Mammary epithelial cell (primary cell): ENCODE results near the gene IL3RA.

ENCODE experiments used
- EZH2 ChIP-seq: IDR thresholded peaks from 2 replicates; pipeline ENCODE4 v1.6.1; 2012; ENCODE audit warnings: low read length, inconsistent platforms, borderline replicate concordance
- TF ChIP-seq, protein P1 (sequence below), 2 donors: IDR thresholded peaks in 1 of 2; conservative IDR thresholded peaks in 1 of 2; 2 replicates each; pipeline ENCODE4 v1.5.1; 2011 to 2012; ENCODE audit warnings: inconsistent platforms in 2 of 2, low read length in 2 of 2, mild to moderate bottlenecking in 2 of 2, control low read depth in 1 of 2, low read depth in 1 of 2; ENCODE audit not compliant: insufficient read depth in 1 of 2; ENCODE audit errors: extremely low read depth in 1 of 2

DNA sequence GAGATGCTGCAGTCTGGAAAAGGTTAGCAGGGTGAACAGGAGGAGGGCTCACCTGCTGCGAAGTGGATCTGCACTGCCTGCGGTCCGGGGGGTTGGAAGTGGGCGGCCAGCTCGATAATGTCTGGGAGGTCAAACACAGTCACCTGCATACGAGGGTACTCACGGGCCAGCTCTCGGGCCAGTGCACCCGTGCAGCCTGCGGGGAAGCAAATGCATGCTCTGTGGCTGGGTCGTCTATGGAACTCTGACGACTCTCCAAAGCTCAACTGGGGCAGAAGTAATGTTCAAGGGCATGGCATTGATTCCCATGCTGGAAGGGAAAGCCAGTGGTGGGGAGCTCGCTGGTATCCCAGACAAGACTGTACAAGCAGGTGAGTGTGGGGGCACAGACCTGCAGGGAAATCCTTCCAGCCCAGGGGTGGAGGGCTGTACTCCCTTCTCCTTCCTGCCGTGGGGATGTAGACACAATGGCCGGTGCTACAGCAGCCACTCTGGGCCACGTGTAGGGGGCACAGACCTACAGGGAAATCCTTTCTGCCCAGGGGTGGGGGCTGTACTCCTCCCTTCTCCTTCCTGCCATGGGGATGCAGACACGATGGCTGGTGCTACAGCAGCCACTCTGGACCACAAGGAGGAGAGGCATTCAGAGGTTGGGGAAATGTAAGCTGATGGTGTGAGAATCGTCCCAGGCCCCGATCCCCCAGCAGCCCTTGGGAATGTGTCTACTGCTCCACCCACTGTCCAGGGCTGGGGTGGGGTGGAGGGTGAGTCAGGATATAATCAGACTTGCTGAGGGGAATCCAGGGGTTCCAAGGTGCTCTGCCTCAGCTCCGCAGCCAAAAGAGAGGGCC is 81.6 kb downstream of the IL3RA start:
- TF ChIP-seq, protein P1, sequence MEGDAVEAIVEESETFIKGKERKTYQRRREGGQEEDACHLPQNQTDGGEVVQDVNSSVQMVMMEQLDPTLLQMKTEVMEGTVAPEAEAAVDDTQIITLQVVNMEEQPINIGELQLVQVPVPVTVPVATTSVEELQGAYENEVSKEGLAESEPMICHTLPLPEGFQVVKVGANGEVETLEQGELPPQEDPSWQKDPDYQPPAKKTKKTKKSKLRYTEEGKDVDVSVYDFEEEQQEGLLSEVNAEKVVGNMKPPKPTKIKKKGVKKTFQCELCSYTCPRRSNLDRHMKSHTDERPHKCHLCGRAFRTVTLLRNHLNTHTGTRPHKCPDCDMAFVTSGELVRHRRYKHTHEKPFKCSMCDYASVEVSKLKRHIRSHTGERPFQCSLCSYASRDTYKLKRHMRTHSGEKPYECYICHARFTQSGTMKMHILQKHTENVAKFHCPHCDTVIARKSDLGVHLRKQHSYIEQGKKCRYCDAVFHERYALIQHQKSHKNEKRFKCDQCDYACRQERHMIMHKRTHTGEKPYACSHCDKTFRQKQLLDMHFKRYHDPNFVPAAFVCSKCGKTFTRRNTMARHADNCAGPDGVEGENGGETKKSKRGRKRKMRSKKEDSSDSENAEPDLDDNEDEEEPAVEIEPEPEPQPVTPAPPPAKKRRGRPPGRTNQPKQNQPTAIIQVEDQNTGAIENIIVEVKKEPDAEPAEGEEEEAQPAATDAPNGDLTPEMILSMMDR (conservative IDR thresholded peaks at IDR 0.05 in 1 of 2, IDR thresholded peaks at IDR 0.05 in 1 of 2; ENCODE audit: extremely low read depth in 1 of 2, insufficient read depth in 1 of 2, low read depth in 1 of 2, low read length in 2 of 2): no peak
- TF ChIP-seq EZH2: no peak
